ENCODE data around the gene KIF18B.

- no peak for TF ChIP-seq USF2 (IDR thresholded peaks at IDR 0.05; ENCODE audit: borderline replicate concordance, low read depth, low read length)
- no peak for TF ChIP-seq EZH2 (IDR thresholded peaks at IDR 0.05; ENCODE audit: borderline replicate concordance, control insufficient read depth, low read depth, low read length)
- TF ChIP-seq DPF2 (IDR thresholded peaks at IDR 0.05): no peak
- no peak for TF ChIP-seq POLR2A (IDR thresholded peaks at IDR 0.05; ENCODE audit: low read depth, low read length)
- TF ChIP-seq CEBPB (IDR thresholded peaks at IDR 0.05; ENCODE audit: borderline replicate concordance in 1 of 2, low read depth in 2 of 2, low read length in 2 of 2): no peak
- TF ChIP-seq TAF1 (IDR thresholded peaks at IDR 0.05; ENCODE audit: borderline replicate concordance, low read depth, low read length): no peak
- no peak for TF ChIP-seq POLR2AphosphoS5 (IDR thresholded peaks at IDR 0.05; ENCODE audit: low read length)
- TF ChIP-seq REST (IDR thresholded peaks at IDR 0.05; ENCODE audit: low read depth, low read length): no peak
- TF ChIP-seq CTCF (IDR thresholded peaks at IDR 0.05 in 2 of 3, conservative IDR thresholded peaks at IDR 0.05 in 1 of 3; ENCODE audit: control insufficient read depth in 2 of 3, extremely low read depth in 1 of 3, insufficient read depth in 1 of 3, low read depth in 3 of 3, low read length in 3 of 3): no peak
- TF ChIP-seq MLLT1 (IDR thresholded peaks at IDR 0.05): no peak
These were observed 18.9 kb upstream of the KIF18B start for GRCh38 chr17:44966348-44967025.

Measured in GM12878 (cell line).